Nephron (organoid): ENCODE results near the gene SPRED1.
"Not testable (repeated sequence)": the region's sequence is repeated elsewhere in the genome, so short reads cannot be mapped to it uniquely, and the experiment has no call there.

ENCODE experiments used
- H3K27ac Mint-ChIP-seq, 3 experiments: 2 replicates each; pipeline ENCODE4 v1.8.0; 2020; ENCODE audit warnings: mixed read lengths in 3 of 3, mild to moderate bottlenecking in 2 of 3, moderate library complexity in 1 of 3
- H3K27me3 Mint-ChIP-seq: 2 replicates; pipeline ENCODE4 v1.8.0; 2021; ENCODE audit warnings: low read depth, mild to moderate bottlenecking, moderate library complexity, mixed read lengths
- H3K36me3 Mint-ChIP-seq: 2 replicates; pipeline ENCODE4 v1.8.0; 2020; ENCODE audit warnings: low read depth, mixed read lengths
- H3K4me1 Mint-ChIP-seq: 2 replicates; pipeline ENCODE4 v1.8.0; 2020; ENCODE audit warnings: mixed read lengths
- H3K4me3 Mint-ChIP-seq, 3 experiments: 2 replicates each; pipeline ENCODE4 v1.8.0; 2020; ENCODE audit warnings: mild to moderate bottlenecking in 3 of 3, mixed read lengths in 3 of 3, moderate library complexity in 2 of 3
- H3K9me3 Mint-ChIP-seq: 2 replicates; pipeline ENCODE4 v1.8.0; 2020; ENCODE audit warnings: mixed read lengths
- CTCF ChIP-seq, 3 experiments: fragments of 200-600 bp; sonication (generic); IDR thresholded peaks; one replicate each; pipeline ENCODE4 v1.5.0; 2021; ENCODE audit warnings: antibody characterized with exemption in 3 of 3; ENCODE audit not compliant: unreplicated experiment in 3 of 3

The SPRED1 gene

GRCh38 chr15:38274135-38274534 is 21.5 kb downstream of the SPRED1 start:
- peaks cover 23% of the 10 kb centered on the region for H3K4me1 Mint-ChIP-seq

GRCh38 chr15:38275959-38276358 is 23.3 kb downstream of the SPRED1 start:
- no peak for TF ChIP-seq CTCF (IDR thresholded peaks at IDR 0.05; ENCODE audit: unreplicated experiment in 3 of 3)
- H3K4me1 Mint-ChIP-seq: peaks cover 25% of the 10 kb centered on the region
- H3K9me3 Mint-ChIP-seq: no peaks in the 10 kb centered on the region
- no peak overlapping the region for H3K27ac Mint-ChIP-seq
- no peak overlapping the region for H3K4me3 Mint-ChIP-seq
- H3K27me3 Mint-ChIP-seq: no peaks in the 10 kb centered on the region
- peaks cover 18% of the 10 kb centered on the region for H3K36me3 Mint-ChIP-seq

More at GRCh38 chr15:38274135-38274534, 21.5 kb downstream of the SPRED1 start:
- Mint-ChIP-seq H3K9me3 (no peaks in the 10 kb centered on the region), H3K4me3 (no peak overlapping the region), H3K27me3 (no peaks in the 10 kb centered on the region), H3K27ac (peak overlapping the region in 1 of 3 experiments; percentile 49), H3K36me3 (peaks cover 32% of the 10 kb centered on the region)
- TF ChIP-seq CTCF (IDR thresholded peaks at IDR 0.05; ENCODE audit: unreplicated experiment in 3 of 3): no peak

- H3K27ac Mint-ChIP-seq, H3K4me3 Mint-ChIP-seq, H3K36me3 Mint-ChIP-seq, H3K27me3 Mint-ChIP-seq, H3K9me3 Mint-ChIP-seq: not testable (repeated sequence)
- peaks cover 28% of the 10 kb centered on the region for H3K4me1 Mint-ChIP-seq
These were observed 24.6 kb downstream of the SPRED1 start for GRCh38 chr15:38277281-38277680.

- no peak overlapping the region for H3K4me3 Mint-ChIP-seq
- no peak for TF ChIP-seq CTCF (IDR thresholded peaks at IDR 0.05; ENCODE audit: unreplicated experiment in 3 of 3)
- H3K9me3 Mint-ChIP-seq: no peaks in the 10 kb centered on the region
- H3K36me3 Mint-ChIP-seq: peaks cover 20% of the 10 kb centered on the region
- H3K27me3 Mint-ChIP-seq: no peaks in the 10 kb centered on the region
- peaks cover 15% of the 10 kb centered on the region for H3K4me1 Mint-ChIP-seq
- no peak overlapping the region for H3K27ac Mint-ChIP-seq
These were observed 28.4 kb downstream of the SPRED1 start for GRCh38 chr15:38281031-38281430.

GRCh38 chr15:38283010-38283409 is 30.4 kb downstream of the SPRED1 start:
- Mint-ChIP-seq H3K27me3 (no peaks in the 10 kb centered on the region), H3K9me3 (peaks cover 3% of the 10 kb centered on the region), H3K27ac (no peak overlapping the region), H3K36me3 (peaks cover 25% of the 10 kb centered on the region), H3K4me1 (peaks cover 15% of the 10 kb centered on the region), H3K4me3 (no peak overlapping the region)
- no peak for TF ChIP-seq CTCF (IDR thresholded peaks at IDR 0.05; ENCODE audit: unreplicated experiment in 3 of 3)

GRCh38 chr15:38285456-38285855 is 32.8 kb downstream of the SPRED1 start:
- Mint-ChIP-seq H3K4me1 (peaks cover 15% of the 10 kb centered on the region), H3K27ac (no peak overlapping the region), H3K27me3 (no peaks in the 10 kb centered on the region), H3K4me3 (no peak overlapping the region), H3K36me3 (peaks cover 46% of the 10 kb centered on the region), H3K9me3 (peaks cover 19% of the 10 kb centered on the region)
- no peak for TF ChIP-seq CTCF (IDR thresholded peaks at IDR 0.05; ENCODE audit: unreplicated experiment in 3 of 3)
